NT2/D1 (cell line): ENCODE results near the gene CDKN2A.

Experiments used
- SUZ12 ChIP-seq: IDR thresholded peaks from 2 replicates; pipeline ENCODE4 v1.6.1; 2011; ENCODE audit not compliant: insufficient read length, insufficient read depth; ENCODE audit errors: extremely low read depth
- YY1 ChIP-seq: IDR thresholded peaks from 2 replicates; pipeline ENCODE4 v1.6.1; 2011; ENCODE audit not compliant: insufficient read length, insufficient read depth
- ZNF274 ChIP-seq: IDR thresholded peaks from 2 replicates; pipeline ENCODE4 v1.6.1; 2011; ENCODE audit warnings: mild to moderate bottlenecking, low read depth, low read length

DNA sequence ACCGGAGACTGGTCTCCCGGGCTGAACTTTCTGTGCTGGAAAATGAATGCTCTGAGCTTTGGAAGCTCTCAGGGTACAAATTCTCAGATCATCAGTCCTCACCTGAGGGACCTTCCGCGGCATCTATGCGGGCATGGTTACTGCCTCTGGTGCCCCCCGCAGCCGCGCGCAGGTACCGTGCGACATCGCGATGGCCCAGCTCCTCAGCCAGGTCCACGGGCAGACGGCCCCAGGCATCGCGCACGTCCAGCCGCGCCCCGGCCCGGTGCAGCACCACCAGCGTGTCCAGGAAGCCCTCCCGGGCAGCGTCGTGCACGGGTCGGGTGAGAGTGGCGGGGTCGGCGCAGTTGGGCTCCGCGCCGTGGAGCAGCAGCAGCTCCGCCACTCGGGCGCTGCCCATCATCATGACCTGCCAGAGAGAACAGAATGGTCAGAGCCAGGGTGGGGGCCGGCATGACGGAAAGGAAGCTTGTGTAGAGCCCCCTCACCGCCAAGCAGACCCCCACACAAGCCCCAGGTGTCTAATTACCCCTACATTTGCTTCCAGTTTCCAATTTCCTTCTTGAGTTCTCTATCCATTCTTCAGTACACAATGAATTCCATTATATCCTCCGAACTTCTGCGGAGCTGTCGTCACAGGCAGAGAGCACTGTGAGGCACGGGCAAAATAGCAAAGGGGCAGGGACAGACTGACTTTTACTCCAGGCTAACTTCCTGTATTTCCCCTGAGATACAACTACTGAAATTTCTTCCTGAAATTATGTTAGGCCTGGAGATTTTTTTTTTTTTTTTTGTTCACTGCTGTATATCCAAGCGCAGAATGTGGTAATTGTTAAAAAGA, 23.2 kb downstream of the CDKN2A start:
- TF ChIP-seq ZNF274: no peak
- peak; percentile 97 for TF ChIP-seq SUZ12
- TF ChIP-seq YY1: no peak
